Measurements from ENCODE around the gene FBN1. TPM values are rescaled to one million over a fixed set of nuclear protein-coding genes. Genes with fewer than 3 reads are reported as not detected.

The FBN1 gene
- total and polyA plus RNA-seq, 10 of the 15 experiments (the other 5 are each of a cell fraction or from before 2014, with no cell fraction given) = 2.2 to 15.3 (median 7.0) TPM

DNA sequence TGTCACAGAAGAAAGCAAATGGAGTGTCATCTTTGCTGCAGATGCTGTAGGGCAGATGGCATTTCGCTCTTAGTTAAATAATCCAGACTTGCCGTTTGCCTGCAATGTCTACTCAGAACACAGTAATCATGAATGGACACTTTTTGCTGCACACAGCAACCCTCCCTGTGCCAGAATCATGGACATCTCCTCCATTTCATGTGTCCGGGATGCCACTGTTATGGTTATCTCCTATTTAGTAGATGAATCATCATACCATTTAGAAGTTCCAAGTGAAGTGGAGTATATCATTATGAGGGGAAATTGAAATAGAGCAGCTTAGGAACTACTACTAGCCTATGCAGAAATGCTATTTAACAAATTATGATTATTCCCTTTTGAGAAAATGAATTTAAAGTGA is 195.8 kb downstream of the FBN1 start:
- CTCF ChIA-PET = no interaction called here
- POLR2A ChIA-PET = no interaction called here
- no peak for ATAC-seq
- no peaks in the 10 kb centered on the region for H3K9me3 ChIP-seq (replicated peaks; ENCODE audit: control insufficient read depth, insufficient read depth, low read length)
- H3K27me3 ChIP-seq (replicated peaks in 1 of 2; ENCODE audit: control insufficient read depth in 2 of 2, insufficient read depth in 2 of 2, low read length in 1 of 2) = no peaks in the 10 kb centered on the region
- no TSS peak for BruUV-seq (replicated peaks)
- no peaks in the 10 kb centered on the region for H3K79me2 ChIP-seq (ENCODE audit: control insufficient read depth, insufficient read depth, low read length)
- TF ChIP-seq EED (IDR thresholded peaks at IDR 0.05; ENCODE audit: low read depth) (no peak), IRF3 (IDR thresholded peaks at IDR 0.05) (no peak), TARDBP (IDR thresholded peaks at IDR 0.05; ENCODE audit: borderline replicate concordance) (no peak), JUND (IDR thresholded peaks at IDR 0.05; ENCODE audit: low read depth, low read length) (no peak), RBBP5 (conservative IDR thresholded peaks at IDR 0.05) (no peak), CBX3 (IDR thresholded peaks at IDR 0.05; ENCODE audit: borderline replicate concordance, low read depth) (no peak), BMI1 (IDR thresholded peaks at IDR 0.05; ENCODE audit: borderline replicate concordance) (no peak), POLR2A (IDR thresholded peaks at IDR 0.05; ENCODE audit: low read depth, low read length) (no peak), NR2C2 (IDR thresholded peaks at IDR 0.05; ENCODE audit: borderline replicate concordance, control insufficient read depth, insufficient read length, low read depth) (no peak), HSF1 (IDR thresholded peaks at IDR 0.05; ENCODE audit: low read depth, low read length) (no peak), PAX8 (IDR thresholded peaks at IDR 0.05) (no peak), MTA2 (IDR thresholded peaks at IDR 0.05; ENCODE audit: low read depth) (no peak), HCFC1 (IDR thresholded peaks at IDR 0.05; ENCODE audit: low read length) (no peak), SREBF1 (IDR thresholded peaks at IDR 0.05; ENCODE audit: low read length) (no peak)
- TF ChIP-seq, protein P1, sequence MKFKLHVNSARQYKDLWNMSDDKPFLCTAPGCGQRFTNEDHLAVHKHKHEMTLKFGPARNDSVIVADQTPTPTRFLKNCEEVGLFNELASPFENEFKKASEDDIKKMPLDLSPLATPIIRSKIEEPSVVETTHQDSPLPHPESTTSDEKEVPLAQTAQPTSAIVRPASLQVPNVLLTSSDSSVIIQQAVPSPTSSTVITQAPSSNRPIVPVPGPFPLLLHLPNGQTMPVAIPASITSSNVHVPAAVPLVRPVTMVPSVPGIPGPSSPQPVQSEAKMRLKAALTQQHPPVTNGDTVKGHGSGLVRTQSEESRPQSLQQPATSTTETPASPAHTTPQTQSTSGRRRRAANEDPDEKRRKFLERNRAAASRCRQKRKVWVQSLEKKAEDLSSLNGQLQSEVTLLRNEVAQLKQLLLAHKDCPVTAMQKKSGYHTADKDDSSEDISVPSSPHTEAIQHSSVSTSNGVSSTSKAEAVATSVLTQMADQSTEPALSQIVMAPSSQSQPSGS (IDR thresholded peaks at IDR 0.05; ENCODE audit: low read length) = no peak
- TF ChIP-seq, protein P2, sequence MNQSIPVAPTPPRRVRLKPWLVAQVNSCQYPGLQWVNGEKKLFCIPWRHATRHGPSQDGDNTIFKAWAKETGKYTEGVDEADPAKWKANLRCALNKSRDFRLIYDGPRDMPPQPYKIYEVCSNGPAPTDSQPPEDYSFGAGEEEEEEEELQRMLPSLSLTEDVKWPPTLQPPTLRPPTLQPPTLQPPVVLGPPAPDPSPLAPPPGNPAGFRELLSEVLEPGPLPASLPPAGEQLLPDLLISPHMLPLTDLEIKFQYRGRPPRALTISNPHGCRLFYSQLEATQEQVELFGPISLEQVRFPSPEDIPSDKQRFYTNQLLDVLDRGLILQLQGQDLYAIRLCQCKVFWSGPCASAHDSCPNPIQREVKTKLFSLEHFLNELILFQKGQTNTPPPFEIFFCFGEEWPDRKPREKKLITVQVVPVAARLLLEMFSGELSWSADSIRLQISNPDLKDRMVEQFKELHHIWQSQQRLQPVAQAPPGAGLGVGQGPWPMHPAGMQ (IDR thresholded peaks at IDR 0.05; ENCODE audit: borderline replicate concordance) = no peak
- TF ChIP-seq, protein P3, sequence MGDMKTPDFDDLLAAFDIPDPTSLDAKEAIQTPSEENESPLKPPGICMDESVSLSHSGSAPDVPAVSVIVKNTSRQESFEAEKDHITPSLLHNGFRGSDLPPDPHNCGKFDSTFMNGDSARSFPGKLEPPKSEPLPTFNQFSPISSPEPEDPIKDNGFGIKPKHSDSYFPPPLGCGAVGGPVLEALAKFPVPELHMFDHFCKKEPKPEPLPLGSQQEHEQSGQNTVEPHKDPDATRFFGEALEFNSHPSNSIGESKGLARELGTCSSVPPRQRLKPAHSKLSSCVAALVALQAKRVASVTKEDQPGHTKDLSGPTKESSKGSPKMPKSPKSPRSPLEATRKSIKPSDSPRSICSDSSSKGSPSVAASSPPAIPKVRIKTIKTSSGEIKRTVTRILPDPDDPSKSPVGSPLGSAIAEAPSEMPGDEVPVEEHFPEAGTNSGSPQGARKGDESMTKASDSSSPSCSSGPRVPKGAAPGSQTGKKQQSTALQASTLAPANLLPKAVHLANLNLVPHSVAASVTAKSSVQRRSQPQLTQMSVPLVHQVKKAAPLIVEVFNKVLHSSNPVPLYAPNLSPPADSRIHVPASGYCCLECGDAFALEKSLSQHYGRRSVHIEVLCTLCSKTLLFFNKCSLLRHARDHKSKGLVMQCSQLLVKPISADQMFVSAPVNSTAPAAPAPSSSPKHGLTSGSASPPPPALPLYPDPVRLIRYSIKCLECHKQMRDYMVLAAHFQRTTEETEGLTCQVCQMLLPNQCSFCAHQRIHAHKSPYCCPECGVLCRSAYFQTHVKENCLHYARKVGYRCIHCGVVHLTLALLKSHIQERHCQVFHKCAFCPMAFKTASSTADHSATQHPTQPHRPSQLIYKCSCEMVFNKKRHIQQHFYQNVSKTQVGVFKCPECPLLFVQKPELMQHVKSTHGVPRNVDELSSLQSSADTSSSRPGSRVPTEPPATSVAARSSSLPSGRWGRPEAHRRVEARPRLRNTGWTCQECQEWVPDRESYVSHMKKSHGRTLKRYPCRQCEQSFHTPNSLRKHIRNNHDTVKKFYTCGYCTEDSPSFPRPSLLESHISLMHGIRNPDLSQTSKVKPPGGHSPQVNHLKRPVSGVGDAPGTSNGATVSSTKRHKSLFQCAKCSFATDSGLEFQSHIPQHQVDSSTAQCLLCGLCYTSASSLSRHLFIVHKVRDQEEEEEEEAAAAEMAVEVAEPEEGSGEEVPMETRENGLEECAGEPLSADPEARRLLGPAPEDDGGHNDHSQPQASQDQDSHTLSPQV (IDR thresholded peaks at IDR 0.05) = no peak
- SMC1A ChIA-PET (ENCODE audit: uncharacterized antibody, unreplicated experiment) = interaction anchor here (1.2 to 1.6 kb wide), 2 partner anchors 24 to 190 kb away, joined by 3 read pairs; no protein-coding TSS in a partner anchor
- H3K36me3 ChIP-seq (ENCODE audit: control insufficient read depth in 2 of 2, insufficient read depth in 2 of 2, low read length in 1 of 2) = no peaks in the 10 kb centered on the region; a peak in 1 of 4 replicates
- H3K4me2 ChIP-seq (ENCODE audit: control insufficient read depth, insufficient read depth) = no peak overlapping the region
- no peak for DNase-seq (ENCODE audit: low read depth, low spot score)
- H3K4me3 ChIP-seq = no peak overlapping the region
- FAIRE-seq = no peak
- H2AFZ ChIP-seq (ENCODE audit: control insufficient read depth, low read depth, low read length) = no peak overlapping the region
- H3K4me1 ChIP-seq (ENCODE audit: control insufficient read depth, insufficient read depth, low read length) = no peaks in the 10 kb centered on the region
- RAD21 ChIA-PET (ENCODE audit: unreplicated experiment) = no interaction called here
- no peak overlapping the region for H3K9ac ChIP-seq (ENCODE audit: control insufficient read depth, insufficient read depth, low read length)
- intact Hi-C loops (cut with micrococcal nuclease; ENCODE audit: unreplicated experiment) (no loop called here), in situ Hi-C loops (cut with MboI) (no loop called here)
- no peaks in the 10 kb centered on the region for H4K20me1 ChIP-seq (ENCODE audit: control insufficient read depth, insufficient read depth)
- WGBS (ENCODE audit: insufficient coverage, insufficient replicate concordance, low lambda C conversion rate, missing lambda C conversion rate) = 98% methylated on average over 3 of the region's 3 CpGs
- no peak overlapping the region for H3K27ac ChIP-seq (ENCODE audit: control insufficient read depth, insufficient read depth)
